CD4-positive, alpha-beta T cell (primary cell): ENCODE data around the gene WDPCP. TPM values are rescaled to one million over a fixed set of nuclear protein-coding genes. Genes with fewer than 3 reads are reported as not detected.

Experiments used
- ATAC-seq: fragments of 200-7000 bp; cut with Tn5 transposase; one replicate; pipeline ENCODE4 v1.10.0; 2022; ENCODE audit warnings: mild to moderate bottlenecking; ENCODE audit not compliant: poor library complexity
- CTCF ChIA-PET: fragments of 350-600 bp; sonication (Branson Sonifier 250); formaldehyde crosslinking; loops from one replicate; lab custom pipeline; 2021; ENCODE audit warnings: antibody characterized with exemption, inconsistent platforms; lab: Charles Lee
- POLR2A ChIA-PET: fragments of 350-600 bp; sonication (Branson Sonifier 250); formaldehyde crosslinking; loops from one replicate; lab custom pipeline; 2021; ENCODE audit warnings: antibody characterized with exemption, inconsistent platforms; lab: Charles Lee
- DNase-seq, 14 experiments: peaks; one replicate each; pipeline ENCODE4 v3.0.0-alpha.2; 2013 to 2020; ENCODE audit warnings: mixed read lengths in 2 of 14
- H3K27ac ChIP-seq, 2 donors: one replicate each; pipeline versions ENCODE4 v1.5.1 to v1.7.0; 2013; ENCODE audit warnings: low read length in 2 of 2, low read depth in 1 of 2, mild to moderate bottlenecking in 1 of 2
- H3K27me3 ChIP-seq, 2 experiments: 1 replicate in 1 of 2; 2 replicates in 1 of 2; pipeline versions ENCODE4 v1.6.1 to v1.7.0; 2013; ENCODE audit warnings: low read length in 2 of 2, control low read depth in 1 of 2, mild to moderate bottlenecking in 1 of 2, moderate library complexity in 1 of 2; ENCODE audit not compliant: insufficient read depth in 2 of 2, control insufficient read depth in 1 of 2
- H3K36me3 ChIP-seq: one replicate; pipeline ENCODE4 v1.6.1; 2013; ENCODE audit warnings: low read length, control low read depth; ENCODE audit not compliant: insufficient read depth
- H3K4me1 ChIP-seq: one replicate; pipeline ENCODE4 v1.6.1; 2013; ENCODE audit warnings: low read length, control low read depth; ENCODE audit not compliant: insufficient read depth
- H3K4me3 ChIP-seq: one replicate; pipeline ENCODE4 v1.5.1; 2013; ENCODE audit warnings: mild to moderate bottlenecking, low read length, moderate library complexity
- H3K9me3 ChIP-seq, 2 experiments: 1 replicate in 1 of 2; 2 replicates in 1 of 2; pipeline versions ENCODE4 v1.6.1 to v1.7.0; 2013; ENCODE audit warnings: low read length in 2 of 2, mild to moderate bottlenecking in 2 of 2, control low read depth in 1 of 2, moderate library complexity in 1 of 2; ENCODE audit not compliant: control insufficient read depth in 1 of 2, insufficient read depth in 1 of 2
- H3K27ac Mint-ChIP-seq: one replicate; pipeline ENCODE4 v1.8.0; 2020; ENCODE audit warnings: mixed read lengths
- H3K27me3 Mint-ChIP-seq: one replicate; pipeline ENCODE4 v1.8.0; 2021; ENCODE audit warnings: mixed read lengths
- H3K36me3 Mint-ChIP-seq: one replicate; pipeline ENCODE4 v1.8.0; 2021; ENCODE audit warnings: low read depth, mixed read lengths
- H3K4me1 Mint-ChIP-seq: one replicate; pipeline ENCODE4 v1.8.0; 2021; ENCODE audit warnings: low read depth, mixed read lengths
- H3K4me3 Mint-ChIP-seq: one replicate; pipeline ENCODE4 v1.8.0; 2020; ENCODE audit warnings: mild to moderate bottlenecking, mixed read lengths
- H3K9me3 Mint-ChIP-seq: one replicate; pipeline ENCODE4 v1.8.0; 2020; ENCODE audit warnings: mixed read lengths
- intact Hi-C, 2 experiments: fragments of 100-400 bp; cut with DNase I in 1 of 2; cut with micrococcal nuclease in 1 of 2; formaldehyde crosslinking; loops; one replicate each; pipeline versions ENCODE4 v1.15.1 to v1.9.0; 2023 to 2025; cut with DNase I, micrococcal nuclease
- total RNA-seq, 174 experiments: library from RNA in 2 of 174; stranded (reverse) in 2 of 174; gene quantifications; one replicate each; pipeline ENCODE4 v1.2.3 and lab custom pipeline; 2021 to 2026
- TF ChIP-seq, protein P1 (sequence below): fragments of 200-600 bp; IDR thresholded peaks from one replicate; pipeline ENCODE4 v1.8.0; 2022; ENCODE audit warnings: antibody characterized with exemption, mild to moderate bottlenecking

Gene WDPCP
- total RNA-seq, 2 experiments from 2014 or later, result 8.7 to 9.9 TPM

DNA sequence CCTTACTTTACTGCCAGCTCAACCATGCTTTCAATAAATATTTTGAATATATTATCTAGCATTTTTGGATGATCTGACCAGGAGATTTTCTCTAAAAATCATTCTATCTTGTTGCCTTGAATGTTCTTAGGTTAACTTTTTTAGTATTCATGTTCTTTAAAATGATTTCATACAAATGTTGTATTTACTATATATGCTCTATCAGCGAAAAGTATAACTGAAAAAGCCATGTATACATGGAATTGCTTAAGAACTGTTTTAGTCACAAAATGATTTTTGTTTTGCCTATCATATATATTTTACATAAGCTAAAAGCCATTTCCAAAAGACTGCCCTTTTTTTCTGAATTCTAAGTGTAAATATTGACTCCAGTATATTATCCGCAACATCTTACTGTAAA, 213.9 kb downstream of the WDPCP start:
- DNase-seq (no peak), ATAC-seq (no peak)
- Mint-ChIP-seq H3K9me3 (peaks cover 13% of the 10 kb centered on the region), H3K27ac (no peak overlapping the region), H3K4me1 (no peaks in the 10 kb centered on the region), H3K27me3 (no peaks in the 10 kb centered on the region), H3K4me3 (no peak overlapping the region), H3K36me3 (peaks cover 77% of the 10 kb centered on the region)
- Histone ChIP-seq H3K9me3 (peaks cover 0 to 11% of the 10 kb centered on the region in 2 experiments), H3K4me1 (no peaks in the 10 kb centered on the region), H3K36me3 (no peaks in the 10 kb centered on the region), H3K27me3 (no peaks in the 10 kb centered on the region), H3K4me3 (no peak overlapping the region), H3K27ac (no peak overlapping the region)
- TF ChIP-seq, protein P1, sequence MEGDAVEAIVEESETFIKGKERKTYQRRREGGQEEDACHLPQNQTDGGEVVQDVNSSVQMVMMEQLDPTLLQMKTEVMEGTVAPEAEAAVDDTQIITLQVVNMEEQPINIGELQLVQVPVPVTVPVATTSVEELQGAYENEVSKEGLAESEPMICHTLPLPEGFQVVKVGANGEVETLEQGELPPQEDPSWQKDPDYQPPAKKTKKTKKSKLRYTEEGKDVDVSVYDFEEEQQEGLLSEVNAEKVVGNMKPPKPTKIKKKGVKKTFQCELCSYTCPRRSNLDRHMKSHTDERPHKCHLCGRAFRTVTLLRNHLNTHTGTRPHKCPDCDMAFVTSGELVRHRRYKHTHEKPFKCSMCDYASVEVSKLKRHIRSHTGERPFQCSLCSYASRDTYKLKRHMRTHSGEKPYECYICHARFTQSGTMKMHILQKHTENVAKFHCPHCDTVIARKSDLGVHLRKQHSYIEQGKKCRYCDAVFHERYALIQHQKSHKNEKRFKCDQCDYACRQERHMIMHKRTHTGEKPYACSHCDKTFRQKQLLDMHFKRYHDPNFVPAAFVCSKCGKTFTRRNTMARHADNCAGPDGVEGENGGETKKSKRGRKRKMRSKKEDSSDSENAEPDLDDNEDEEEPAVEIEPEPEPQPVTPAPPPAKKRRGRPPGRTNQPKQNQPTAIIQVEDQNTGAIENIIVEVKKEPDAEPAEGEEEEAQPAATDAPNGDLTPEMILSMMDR, result no peak
- intact Hi-C loops, result no loop called here
- ChIA-PET CTCF (no interaction called here), POLR2A (no interaction called here)

DNA sequence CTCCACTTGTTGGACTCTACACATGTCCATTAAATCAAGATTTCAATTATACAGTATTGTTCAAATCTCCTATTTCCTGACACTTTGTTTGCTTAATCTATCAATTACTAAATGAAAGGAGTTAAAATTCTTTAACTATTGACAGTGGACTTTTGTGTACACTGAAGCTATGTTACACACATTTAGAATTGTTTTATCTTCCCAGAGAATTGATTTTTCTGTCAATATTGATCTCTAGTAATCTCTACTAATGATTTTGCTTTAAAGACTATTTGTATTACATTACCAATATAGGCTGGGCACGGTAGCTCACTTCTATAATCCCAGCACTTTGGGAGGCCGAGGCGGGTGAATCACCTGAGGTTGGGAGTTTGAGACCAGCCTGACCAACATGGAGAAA, 215.7 kb downstream of the WDPCP start:
- H3K4me1 ChIP-seq, result no peaks in the 10 kb centered on the region
- H3K4me3 Mint-ChIP-seq, result no peak overlapping the region
- no peak overlapping the region for H3K27ac ChIP-seq
- H3K9me3 ChIP-seq, result peaks cover 0 to 11% of the 10 kb centered on the region in 2 experiments
- no peak overlapping the region for H3K4me3 ChIP-seq
- POLR2A ChIA-PET, result no interaction called here
- H3K36me3 ChIP-seq, result no peaks in the 10 kb centered on the region
- no peaks in the 10 kb centered on the region for H3K27me3 ChIP-seq
- ATAC-seq, result no peak
- no peaks in the 10 kb centered on the region for H3K4me1 Mint-ChIP-seq
- H3K27me3 Mint-ChIP-seq, result no peaks in the 10 kb centered on the region
- TF ChIP-seq, protein P1, result no peak
- intact Hi-C loops, result no loop called here
- H3K27ac Mint-ChIP-seq, result no peak overlapping the region
- DNase-seq, result no peak
- H3K9me3 Mint-ChIP-seq, result peaks cover 15% of the 10 kb centered on the region
- CTCF ChIA-PET, result no interaction called here
- peaks cover 69% of the 10 kb centered on the region for H3K36me3 Mint-ChIP-seq

DNA sequence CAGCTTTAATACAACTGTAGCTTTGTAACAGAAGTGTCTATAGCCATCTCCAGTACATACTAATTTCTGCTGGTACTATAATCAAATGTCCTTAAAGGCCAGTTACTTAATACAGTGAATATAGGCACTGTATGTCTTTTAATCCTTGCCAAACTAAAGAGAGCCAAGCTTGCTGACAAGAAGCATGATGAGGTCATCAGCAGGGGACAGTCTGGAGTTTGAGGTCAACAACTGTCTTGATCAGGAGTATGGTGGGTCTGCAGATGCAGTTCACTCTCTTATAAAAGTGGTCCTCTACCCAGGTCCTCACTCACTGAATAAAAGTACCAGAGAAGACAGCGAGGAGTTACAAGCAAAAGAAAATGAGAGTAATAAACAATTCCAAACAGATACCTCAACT, 219.1 kb downstream of the WDPCP start:
- DNase-seq (no peak), ATAC-seq (no peak)
- Mint-ChIP-seq H3K27me3 (no peaks in the 10 kb centered on the region), H3K36me3 (peaks cover 47% of the 10 kb centered on the region), H3K4me3 (no peak overlapping the region), H3K9me3 (peaks cover 15% of the 10 kb centered on the region), H3K27ac (no peak overlapping the region), H3K4me1 (no peaks in the 10 kb centered on the region)
- Histone ChIP-seq H3K9me3 (peaks cover 0 to 11% of the 10 kb centered on the region in 2 experiments), H3K4me3 (no peak overlapping the region), H3K36me3 (no peaks in the 10 kb centered on the region), H3K27ac (no peak overlapping the region), H3K27me3 (no peaks in the 10 kb centered on the region), H3K4me1 (no peaks in the 10 kb centered on the region)
- ChIA-PET POLR2A (no interaction called here), CTCF (no interaction called here)
- TF ChIP-seq, protein P1, result no peak
- intact Hi-C loops, result no loop called here
